OCI-LY3 (cell line): ENCODE measurements around the gene FASLG.

Source experiments
- H2AFZ ChIP-seq: fragments of 200-600, 300-600 bp; shearing (Covaris generic); 2 replicates; pipeline ENCODE4 v1.6.0; 2014; ENCODE audit warnings: antibody characterized with exemption, low read depth, low read length
- H3K27ac ChIP-seq: fragments of 200-600, 300-600 bp; sonication (generic); 2 replicates; pipeline ENCODE4 v1.5.1; 2014; ENCODE audit warnings: mild to moderate bottlenecking, low read length, moderate library complexity, mixed read lengths
- H3K27me3 ChIP-seq: fragments of 200-600, 300-600 bp; sonication (generic); 2 replicates; pipeline ENCODE4 v1.6.1; 2014; ENCODE audit warnings: low read depth, low read length, mixed read lengths
- H3K36me3 ChIP-seq: fragments of 200-600, 300-600 bp; sonication (generic); replicated peaks from 2 replicates; pipeline ENCODE3; 2014; ENCODE audit warnings: low read depth, low read length, mixed read lengths
- H3K4me1 ChIP-seq: fragments of 300-600, 200-600 bp; sonication (generic); 2 replicates; pipeline ENCODE4 v1.6.1; 2014; ENCODE audit warnings: low read length, mixed read lengths
- H3K4me2 ChIP-seq: fragments of 200-600, 300-600 bp; sonication (generic); 2 replicates; pipeline ENCODE4 v1.6.1; 2014; ENCODE audit warnings: low read length, mixed read lengths
- H3K4me3 ChIP-seq: fragments of 300-600, 200-600 bp; sonication (generic); 2 replicates; pipeline ENCODE4 v1.5.1; 2014; ENCODE audit warnings: antibody characterized with exemption, mild to moderate bottlenecking, low read length, moderate library complexity
- H3K79me2 ChIP-seq: fragments of 300-600, 200-600 bp; shearing (Covaris generic); 2 replicates; pipeline ENCODE4 v1.6.1; 2014; ENCODE audit warnings: mild to moderate bottlenecking, low read length, mixed read lengths
- H3K9ac ChIP-seq: fragments of 300-600, 200-600 bp; shearing (Covaris generic); 2 replicates; pipeline ENCODE4 v1.6.0; 2014; ENCODE audit warnings: mild to moderate bottlenecking, low read length, moderate library complexity
- H3K9me3 ChIP-seq: fragments of 200-600, 300-600 bp; shearing (Covaris generic); 2 replicates; pipeline ENCODE4 v1.6.1; 2014; ENCODE audit warnings: low read length, mixed read lengths; ENCODE audit not compliant: insufficient read depth
- H4K20me1 ChIP-seq: fragments of 200-600, 300-600 bp; sonication (generic); 2 replicates; pipeline ENCODE4 v1.6.1; 2016; ENCODE audit warnings: low read length, mixed read lengths; ENCODE audit not compliant: insufficient read depth
- EZH2phosphoT487 ChIP-seq: fragments of 200-600 bp; shearing (Covaris generic); IDR thresholded peaks from 2 replicates; pipeline ENCODE4 v1.6.1; 2018; ENCODE audit warnings: antibody characterized with exemption, mixed run types, low read depth
- TF ChIP-seq, protein P1 (sequence below): fragments of 200-600, 300-600 bp; sonication (generic); IDR thresholded peaks from 2 replicates; pipeline ENCODE4 v1.5.1; 2014; ENCODE audit warnings: antibody characterized with exemption, low read length, low read depth

FASLG gene

DNA sequence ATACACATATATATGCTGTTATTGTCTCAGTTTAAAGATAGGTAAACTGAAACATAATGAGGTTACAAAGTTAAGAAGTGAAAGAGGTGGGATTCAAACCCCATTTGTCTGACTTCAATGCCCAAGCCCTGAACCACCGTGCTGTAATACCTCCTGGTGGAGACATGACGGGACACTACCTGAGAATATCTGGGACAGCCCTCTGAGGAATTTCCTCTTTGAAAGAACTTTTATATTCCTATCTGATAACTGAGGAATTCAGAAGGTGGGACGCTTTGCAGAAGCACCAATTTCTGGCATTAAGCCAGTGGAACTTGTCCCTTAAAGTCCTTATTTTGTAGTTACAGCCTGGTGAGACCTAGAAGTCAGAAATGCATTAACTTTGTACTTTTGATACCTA, 32.1 kb upstream of the FASLG start:
- Histone ChIP-seq H3K9ac (no peak overlapping the region), H3K4me2 (no peak overlapping the region), H3K9me3 (no peaks in the 10 kb centered on the region), H3K27ac (no peak overlapping the region), H3K4me3 (no peak overlapping the region), H4K20me1 (no peaks in the 10 kb centered on the region), H3K4me1 (peaks cover 8% of the 10 kb centered on the region), H3K27me3 (peaks cover 35% of the 10 kb centered on the region), H3K79me2 (no peaks in the 10 kb centered on the region), H2AFZ (no peak overlapping the region), H3K36me3 (no peaks in the 10 kb centered on the region)
- TF ChIP-seq EZH2phosphoT487: no peak
- TF ChIP-seq, protein P1, sequence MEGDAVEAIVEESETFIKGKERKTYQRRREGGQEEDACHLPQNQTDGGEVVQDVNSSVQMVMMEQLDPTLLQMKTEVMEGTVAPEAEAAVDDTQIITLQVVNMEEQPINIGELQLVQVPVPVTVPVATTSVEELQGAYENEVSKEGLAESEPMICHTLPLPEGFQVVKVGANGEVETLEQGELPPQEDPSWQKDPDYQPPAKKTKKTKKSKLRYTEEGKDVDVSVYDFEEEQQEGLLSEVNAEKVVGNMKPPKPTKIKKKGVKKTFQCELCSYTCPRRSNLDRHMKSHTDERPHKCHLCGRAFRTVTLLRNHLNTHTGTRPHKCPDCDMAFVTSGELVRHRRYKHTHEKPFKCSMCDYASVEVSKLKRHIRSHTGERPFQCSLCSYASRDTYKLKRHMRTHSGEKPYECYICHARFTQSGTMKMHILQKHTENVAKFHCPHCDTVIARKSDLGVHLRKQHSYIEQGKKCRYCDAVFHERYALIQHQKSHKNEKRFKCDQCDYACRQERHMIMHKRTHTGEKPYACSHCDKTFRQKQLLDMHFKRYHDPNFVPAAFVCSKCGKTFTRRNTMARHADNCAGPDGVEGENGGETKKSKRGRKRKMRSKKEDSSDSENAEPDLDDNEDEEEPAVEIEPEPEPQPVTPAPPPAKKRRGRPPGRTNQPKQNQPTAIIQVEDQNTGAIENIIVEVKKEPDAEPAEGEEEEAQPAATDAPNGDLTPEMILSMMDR: no peak

DNA sequence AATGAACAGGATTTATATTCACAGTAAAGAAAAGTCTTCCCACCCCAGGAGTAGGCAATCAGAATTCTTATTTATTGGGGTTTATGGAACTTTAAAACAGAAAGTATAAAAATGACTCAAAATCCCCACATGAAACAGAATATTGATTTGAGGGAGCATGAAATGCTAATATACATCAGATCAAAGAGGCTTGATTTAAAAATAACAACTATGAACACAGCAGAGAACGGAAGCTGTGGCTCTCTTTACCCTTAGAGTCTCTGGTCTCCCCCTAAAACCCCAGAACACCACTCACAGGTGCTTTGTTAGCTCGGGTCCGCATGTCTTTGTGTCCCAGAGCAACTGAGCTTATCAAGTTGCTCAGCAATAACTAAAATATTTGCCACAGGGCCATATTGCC, 31.2 kb upstream of the FASLG start:
- H3K4me2 ChIP-seq: peak overlapping the region; percentile 8; the same call in 1 of the 2 replicates
- no peaks in the 10 kb centered on the region for H3K36me3 ChIP-seq
- no peak overlapping the region for H3K4me3 ChIP-seq
- H3K4me1 ChIP-seq: peaks cover 8% of the 10 kb centered on the region
- no peaks in the 10 kb centered on the region for H3K9me3 ChIP-seq
- H3K79me2 ChIP-seq: no peaks in the 10 kb centered on the region
- no peak overlapping the region for H2AFZ ChIP-seq
- H3K9ac ChIP-seq: no peak overlapping the region
- H3K27ac ChIP-seq: no peak overlapping the region
- TF ChIP-seq, protein P1: no peak
- TF ChIP-seq EZH2phosphoT487: no peak
- no peaks in the 10 kb centered on the region for H4K20me1 ChIP-seq
- H3K27me3 ChIP-seq: peaks cover 39% of the 10 kb centered on the region

DNA sequence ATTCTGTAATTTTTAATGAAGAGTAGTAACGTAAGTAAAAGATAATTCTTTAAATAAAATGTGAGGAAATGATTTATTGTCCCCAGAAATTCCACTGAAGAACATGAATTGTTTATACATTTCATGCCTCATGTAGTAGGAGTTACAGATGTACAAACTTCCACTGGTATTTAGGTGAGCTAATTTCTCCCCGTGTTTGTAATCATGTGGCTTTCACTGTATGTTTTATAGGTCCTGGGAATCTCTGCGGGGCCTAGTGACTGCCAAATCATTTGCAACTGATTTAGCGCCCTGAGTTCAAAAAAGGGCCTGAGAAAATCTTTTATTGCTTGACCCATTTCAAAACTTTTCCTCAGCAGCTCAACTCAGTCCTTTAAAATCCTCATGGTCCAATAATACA, 30.5 kb upstream of the FASLG start:
- Histone ChIP-seq H3K36me3 (no peaks in the 10 kb centered on the region), H3K27me3 (peaks cover 39% of the 10 kb centered on the region), H3K4me2 (no peak overlapping the region), H3K9ac (no peak overlapping the region), H2AFZ (no peak overlapping the region), H3K4me3 (no peak overlapping the region), H3K4me1 (peaks cover 8% of the 10 kb centered on the region), H3K79me2 (no peaks in the 10 kb centered on the region), H3K9me3 (no peaks in the 10 kb centered on the region), H3K27ac (no peak overlapping the region), H4K20me1 (no peaks in the 10 kb centered on the region)
- TF ChIP-seq, protein P1: no peak
- TF ChIP-seq EZH2phosphoT487: no peak

DNA sequence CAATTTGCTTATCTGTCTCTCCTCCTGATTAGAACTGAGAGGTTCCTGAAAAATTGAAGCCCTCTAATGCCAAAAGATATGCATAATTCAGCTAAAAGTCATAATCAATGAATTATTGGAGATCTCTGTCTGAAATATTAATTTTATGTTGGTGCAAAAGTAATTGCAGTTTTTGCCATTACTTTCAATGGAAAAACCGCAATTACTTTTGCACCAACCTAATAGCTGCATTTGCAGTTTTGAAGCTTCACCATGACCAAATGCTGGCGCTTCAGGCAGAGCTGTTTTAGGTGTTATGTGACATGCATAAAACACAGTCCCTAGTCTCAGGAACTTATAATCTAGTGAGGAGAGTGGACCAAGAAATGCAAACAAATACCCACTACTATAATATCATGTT, 29.7 kb upstream of the FASLG start:
- TF ChIP-seq, protein P1: no peak
- no peak for TF ChIP-seq EZH2phosphoT487
- Histone ChIP-seq H3K27ac (no peak overlapping the region), H2AFZ (no peak overlapping the region), H3K4me2 (no peak overlapping the region), H4K20me1 (no peaks in the 10 kb centered on the region), H3K79me2 (no peaks in the 10 kb centered on the region), H3K4me3 (no peak overlapping the region), H3K27me3 (peaks cover 39% of the 10 kb centered on the region), H3K9ac (no peak overlapping the region), H3K9me3 (no peaks in the 10 kb centered on the region), H3K36me3 (no peaks in the 10 kb centered on the region), H3K4me1 (peaks cover 8% of the 10 kb centered on the region)
